K562 (cell line): ENCODE data around the gene CRYBG2. TPM values are rescaled to one million over a fixed set of nuclear protein-coding genes. Genes with fewer than 3 reads are reported as not detected.
A peak's percentile ranks its signal among the peaks of the same experiment; 100 is the strongest.

Experiments used
- ATAC-seq: fragments of 200-7000 bp; cut with Tn5 transposase; 3 replicates; pipeline ENCODE4 v1.9.1; 2020; ENCODE audit warnings: moderate library complexity
- BruUV-seq: library from RNA; stranded (reverse); fragments of 400-500 nt; replicated peaks from 2 replicates; lab custom pipeline; 2021; lab: Mats Ljungman, UMichigan
- CTCF ChIA-PET: fragments of 300-600 bp; formaldehyde crosslinking; extraction: SDS; loops from one replicate; lab custom pipeline; 2021; ENCODE audit warnings: low intra/inter-chr PET ratio; lab: Yijun Ruan, JAX
- POLR2A ChIA-PET: fragments of 300-600, 350-650 bp; sonication (Branson Sonifier 250); formaldehyde crosslinking; extraction: SDS; loops from one replicate; lab custom pipeline; 2021; ENCODE audit warnings: antibody characterized with exemption, inconsistent platforms; lab: Yijun Ruan, JAX
- DNase-seq, 4 experiments: peaks; one replicate each; pipeline versions ENCODE4 v3.0.0 to v3.0.0-alpha.2; 2011 to 2018; ENCODE audit warnings: low spot score in 3 of 4, mixed read lengths in 3 of 4; ENCODE audit errors: extremely low read depth in 1 of 4
- FAIRE-seq: peaks from 2 replicates; lab custom pipeline; 2011; peaks lifted over from hg19 to GRCh38; lab: Jason Lieb, UNC
- H2AFZ ChIP-seq: 2 replicates; pipeline ENCODE4 v1.6.0; 2011; ENCODE audit warnings: low read depth, low read length, control low read depth, inconsistent platforms
- H3K27ac ChIP-seq: fragments of 200-600 bp; 3 replicates; pipeline ENCODE4 v1.8.0; 2011; ENCODE audit warnings: low read depth, mild to moderate bottlenecking, control low read depth, inconsistent platforms, low read length, moderate library complexity, mixed read lengths; ENCODE audit errors: extremely low read depth
- H3K27me3 ChIP-seq, 2 experiments: fragments of 300-600 bp in 1 of 2; 2 replicates in 1 of 2; 3 replicates in 1 of 2; pipeline versions ENCODE4 v1.6.0 to v1.8.0; 2011; ENCODE audit warnings: inconsistent platforms in 2 of 2, low read length in 2 of 2, mild to moderate bottlenecking in 1 of 2, mixed read lengths in 1 of 2, moderate library complexity in 1 of 2; ENCODE audit not compliant: control insufficient read depth in 2 of 2, insufficient read depth in 2 of 2
- H3K36me3 ChIP-seq: fragments of 300-600 bp; 3 replicates; pipeline ENCODE4 v1.8.0; 2011; ENCODE audit warnings: mild to moderate bottlenecking, low read length, inconsistent platforms; ENCODE audit not compliant: control insufficient read depth, insufficient read depth
- H3K4me1 ChIP-seq, 2 experiments: fragments of 200-600 bp in 1 of 2; replicated peaks in 1 of 2; 2 replicates in 1 of 2; 3 replicates in 1 of 2; pipeline versions ENCODE4 v1.5.1 to v1.8.0; 2011; ENCODE audit warnings: inconsistent platforms in 2 of 2, low read length in 2 of 2, mild to moderate bottlenecking in 1 of 2, mixed read lengths in 1 of 2, moderate library complexity in 1 of 2; ENCODE audit not compliant: control insufficient read depth in 2 of 2, insufficient read depth in 2 of 2
- H3K4me2 ChIP-seq: 2 replicates; pipeline ENCODE4 v1.6.1; 2011; ENCODE audit warnings: low read length, control low read depth, inconsistent platforms, mixed read lengths; ENCODE audit not compliant: insufficient read depth
- H3K4me3 ChIP-seq: fragments of 200-600 bp; sonication (generic), shearing (Covaris generic); 2 replicates; pipeline ENCODE4 v1.5.1; 2016; ENCODE audit warnings: control low read depth, inconsistent platforms
- H3K79me2 ChIP-seq: fragments of 200-600 bp; 3 replicates; pipeline ENCODE4 v1.8.0; 2011; ENCODE audit warnings: low read length, inconsistent platforms; ENCODE audit not compliant: control insufficient read depth, insufficient read depth
- H3K9ac ChIP-seq, 2 experiments: 2 replicates each; pipeline versions ENCODE4 v1.6.0 to v1.6.1; 2011; ENCODE audit warnings: low read depth in 2 of 2, low read length in 2 of 2, control low read depth in 1 of 2, inconsistent platforms in 1 of 2, mild to moderate bottlenecking in 1 of 2, mixed read lengths in 1 of 2; ENCODE audit not compliant: insufficient read depth in 1 of 2
- H3K9me1 ChIP-seq: one replicate; pipeline ENCODE4 v1.6.0; 2011; ENCODE audit warnings: inconsistent platforms, mild to moderate bottlenecking, low read length, moderate library complexity; ENCODE audit not compliant: control insufficient read depth, insufficient read depth
- H3K9me3 ChIP-seq: replicated peaks from 2 replicates; pipeline ENCODE4 v1.5.1; 2011; ENCODE audit warnings: low read depth, low read length, inconsistent platforms; ENCODE audit not compliant: control insufficient read depth, insufficient read depth
- H4K20me1 ChIP-seq: replicated peaks from 2 replicates; pipeline ENCODE4 v1.6.1; 2011; ENCODE audit warnings: low read length, inconsistent platforms, mixed read lengths; ENCODE audit not compliant: control insufficient read depth, insufficient read depth
- ADNP ChIP-seq: fragments of 200-800 bp; sonication (Bioruptor generic); IDR thresholded peaks from 2 replicates; pipeline ENCODE4 v1.6.1; 2016; ENCODE audit warnings: missing genetic modification characterization, missing compliant biosample characterization
- ASH1L ChIP-seq: fragments of 450-650 bp; IDR thresholded peaks from 2 replicates; pipeline ENCODE4 v1.6.1; 2018; ENCODE audit warnings: borderline replicate concordance, mild to moderate bottlenecking, low read depth; ENCODE audit not compliant: partially characterized antibody
- BCOR ChIP-seq: fragments of 450-650 bp; IDR thresholded peaks from 2 replicates; pipeline ENCODE4 v1.6.1; 2016
- CBFA2T2 ChIP-seq: fragments of 450-650 bp; conservative IDR thresholded peaks from 2 replicates; pipeline ENCODE4 v1.6.1; 2017; ENCODE audit warnings: mild to moderate bottlenecking
- CHCHD3 ChIP-seq: fragments of 250-450 bp; sonication (Bioruptor Pico); IDR thresholded peaks from 2 replicates; pipeline ENCODE4 v2.1.2; 2022; ENCODE audit warnings: mild to moderate bottlenecking
- ETS2 ChIP-seq: IDR thresholded peaks from 2 replicates; pipeline ENCODE4 v1.6.1; 2016; ENCODE audit warnings: borderline replicate concordance, missing genetic modification characterization, mild to moderate bottlenecking, moderate library complexity, missing compliant biosample characterization; ENCODE audit not compliant: poor library complexity, severe bottlenecking
- HOXB6 ChIP-seq: fragments of 250-450 bp; sonication (Bioruptor Pico); IDR thresholded peaks from 2 replicates; pipeline ENCODE4 v1.5.1; 2022; ENCODE audit warnings: mild to moderate bottlenecking, borderline replicate concordance
- ILK ChIP-seq: fragments of 450-650 bp; IDR thresholded peaks from 2 replicates; pipeline ENCODE4 v1.6.1; 2016; ENCODE audit warnings: missing genetic modification characterization, low read depth, mild to moderate bottlenecking, missing compliant biosample characterization, moderate library complexity, borderline replicate concordance
- JUN ChIP-seq, 2 experiments: sonication (generic) in 1 of 2; formaldehyde crosslinking in 1 of 2; IDR thresholded peaks; 2 replicates each; pipeline versions ENCODE4 v1.6.1 to v1.8.0; 2012 to 2022; ENCODE audit warnings: borderline replicate concordance in 2 of 2, mild to moderate bottlenecking in 2 of 2, improper control_type of control experiment in 1 of 2, low read depth in 1 of 2, low read length in 1 of 2, missing genetic modification reagents in 1 of 2
- KDM1A ChIP-seq, 2 experiments: fragments of 450-650 bp; IDR thresholded peaks; 2 replicates each; pipeline ENCODE4 v1.6.1; 2016; ENCODE audit warnings: mild to moderate bottlenecking in 2 of 2
- LCOR ChIP-seq: sonication (generic); formaldehyde crosslinking; IDR thresholded peaks from 2 replicates; pipeline ENCODE4 v1.8.0; 2022; ENCODE audit warnings: mild to moderate bottlenecking, missing genetic modification reagents
- NFXL1 ChIP-seq: fragments of 450-650 bp; formaldehyde crosslinking; IDR thresholded peaks from 2 replicates; pipeline ENCODE4 v1.4.0; 2021; ENCODE audit warnings: mild to moderate bottlenecking
- NR3C1 ChIP-seq: sonication (generic); formaldehyde crosslinking; IDR thresholded peaks from 2 replicates; pipeline ENCODE4 v1.8.1; 2022; ENCODE audit warnings: missing genetic modification reagents
- POLR2A ChIP-seq: fragments of 450-650 bp; conservative IDR thresholded peaks from 2 replicates; pipeline ENCODE4 v1.6.1; 2016
- PTBP1 ChIP-seq: fragments of 200-400 bp; formaldehyde crosslinking; IDR thresholded peaks from 2 replicates; pipeline ENCODE4 v1.6.1; 2017; ENCODE audit warnings: low read depth, low read length
- RBM15 ChIP-seq: fragments of 200-400 bp; formaldehyde crosslinking; IDR thresholded peaks from 2 replicates; pipeline ENCODE4 v1.6.1; 2018; ENCODE audit warnings: mild to moderate bottlenecking, low read length, moderate library complexity; ENCODE audit not compliant: insufficient read depth
- RBM25 ChIP-seq: fragments of 200-400 bp; formaldehyde crosslinking; IDR thresholded peaks from 2 replicates; pipeline ENCODE4 v1.6.1; 2018; ENCODE audit warnings: low read length, low read depth, moderate library complexity; ENCODE audit not compliant: severe bottlenecking
- ZNF121 ChIP-seq: sonication (generic); formaldehyde crosslinking; conservative IDR thresholded peaks from 2 replicates; pipeline ENCODE4 v1.8.0; 2022; ENCODE audit warnings: missing genetic modification reagents
- ZNF23 ChIP-seq: fragments of 250-450 bp; sonication (Bioruptor Pico); IDR thresholded peaks from 2 replicates; pipeline ENCODE4 v1.4.0; 2020; ENCODE audit warnings: mild to moderate bottlenecking
- WGBS: fragments of 100-300 bp; shearing (Covaris generic); methylation state at CpG from one replicate; pipeline ENCODE4 v1.1.6; 2016; ENCODE audit warnings: low coverage, mixed read lengths; ENCODE audit not compliant: insufficient coverage; ENCODE audit errors: missing lambda C conversion rate; 5-methylcytosine and 5-hydroxymethylcytosine counted together
- in situ Hi-C: fragments of 300-500 bp; cut with MboI; formaldehyde crosslinking; loops from 4 replicates; pipeline ENCODE4 v1.15.0; 2018; ENCODE audit warnings: inconsistent platforms, mixed read lengths
- intact Hi-C: fragments of 100-400 bp; cut with micrococcal nuclease; formaldehyde crosslinking; loops from 2 replicates; pipeline ENCODE4 v1.14.2; 2022
- polyA plus RNA-seq, 8 experiments: library from polyadenylated mRNA; depleted of rRNA in 4 of 8; stranded (reverse) in 5 of 8; unstranded in 3 of 8; fragments of >200 nt; fragmentation: Nextera tagmentation in 2 of 8; fragmentation: Illumina TruSeq in 1 of 8; extraction: Ambion mirVana in 2 of 8; extraction: Trizol in 1 of 8; gene quantifications; 2 replicates each; pipeline versions ENCODE4 v1.2.1 to v1.2.3, GENCODE V29; 2011 to 2014; ENCODE audit warnings: inconsistent platforms in 1 of 8, missing spikeins in 1 of 8
- total RNA-seq, 7 experiments: library from RNA; depleted of rRNA in 6 of 7; stranded (reverse); fragments of >200 nt in 6 of 7; fragmentation: Illumina TruSeq in 2 of 7; extraction: Trizol in 2 of 7; gene quantifications; 2 replicates each; pipeline versions ENCODE4 v1.2.1 to v1.2.3, GENCODE V29; 2011 to 2021; ENCODE audit warnings: low replicate concordance in 1 of 7
- TF ChIP-seq, protein P1 (sequence below): fragments of 250-450 bp; sonication (Bioruptor Pico); IDR thresholded peaks from 2 replicates; pipeline ENCODE4 v1.4.0; 2020; ENCODE audit warnings: mild to moderate bottlenecking, moderate library complexity, borderline replicate concordance
- TF ChIP-seq, protein P2 (sequence below), 3 experiments: fragments of 200-800 bp in 1 of 3; sonication (Bioruptor generic) in 1 of 3; sonication (generic) in 1 of 3; formaldehyde crosslinking in 1 of 3; IDR thresholded peaks; 2 replicates each; pipeline versions ENCODE4 v1.6.1 to v1.8.0; 2016 to 2022; ENCODE audit warnings: mild to moderate bottlenecking in 2 of 3, missing compliant biosample characterization in 2 of 3, missing genetic modification characterization in 2 of 3, missing genetic modification reagents in 1 of 3

The CRYBG2 gene
- total and polyA plus RNA-seq, 9 of the 15 experiments (the other 6 are each of a cell fraction or from before 2014, with no cell fraction given), result 0.39 to 8.5 (median 3.7) TPM

DNA sequence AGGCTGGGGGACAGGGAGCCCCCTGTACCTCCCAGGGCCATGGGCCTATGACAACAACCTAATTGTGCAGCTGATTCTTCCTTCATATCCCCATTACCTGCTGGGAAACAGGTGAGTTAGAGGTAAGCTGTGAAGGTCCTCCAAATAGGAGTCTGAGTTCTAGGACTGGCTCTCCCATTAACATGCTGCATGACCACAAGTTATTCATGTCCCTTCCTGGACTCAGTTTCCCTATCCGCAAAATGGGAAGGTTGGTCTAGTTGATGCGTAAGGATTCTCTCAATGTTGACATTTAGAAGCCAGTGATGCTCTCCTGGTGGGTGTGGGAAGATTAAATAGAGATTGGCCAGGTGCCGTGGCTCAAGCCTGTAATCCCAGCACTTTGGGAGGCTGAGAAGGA, 14.6 kb upstream of the CRYBG2 start:
- in situ Hi-C loops, result no loop called here
- Histone ChIP-seq H3K9me3 (peaks cover 4% of the 10 kb centered on the region; the same call in 1 of the 2 replicates), H3K4me1 (peaks cover 0 to 9% of the 10 kb centered on the region in 2 experiments; a peak in 3 of 5 replicates), H3K9ac (no peak overlapping the region), H3K4me2 (no peak overlapping the region), H4K20me1 (no peaks in the 10 kb centered on the region), H2AFZ (no peak overlapping the region), H3K27ac (no peak overlapping the region), H3K36me3 (no peaks in the 10 kb centered on the region), H3K9me1 (no peaks in the 10 kb centered on the region), H3K79me2 (no peaks in the 10 kb centered on the region), H3K4me3 (no peak overlapping the region), H3K27me3 (no peaks in the 10 kb centered on the region)
- no peak for ATAC-seq
- POLR2A ChIA-PET, result interaction anchor here (1.1 kb wide), 1 partner anchor 8 kb away, joined by 3 read pairs; no protein-coding TSS in a partner anchor
- DNase-seq, result no peak
- no peak for FAIRE-seq
- CTCF ChIA-PET, result no interaction called here
- intact Hi-C loops, result loop anchor here (1.0 kb wide), 1 partner anchor 23 kb away; no protein-coding TSS in a partner anchor
- BruUV-seq, result no TSS peak
- WGBS, result 64% methylated on average over 3 of the region's 3 CpGs
- TF ChIP-seq POLR2A, result no peak
- TF ChIP-seq ADNP, result 0 out of 2 replicates have a peak, but pooled peaks have one; percentile 25
- no peak for TF ChIP-seq JUN (IDR thresholded peaks at IDR 0.05; ENCODE audit: borderline replicate concordance, low read depth, low read length)
- TF ChIP-seq JUN (CRISPR knock-in tag; IDR thresholded peaks at IDR 0.05; ENCODE audit: borderline replicate concordance), result no peak
- no peak for TF ChIP-seq LCOR (CRISPR knock-in tag)
- no peak for TF ChIP-seq RBM15
- no peak for TF ChIP-seq ETS2 (tag)
- peak in 1 of 2 experiments; percentile 31; a peak in 1 of 4 replicates for TF ChIP-seq KDM1A (IDR thresholded peaks at IDR 0.05)
- TF ChIP-seq, protein P1, sequence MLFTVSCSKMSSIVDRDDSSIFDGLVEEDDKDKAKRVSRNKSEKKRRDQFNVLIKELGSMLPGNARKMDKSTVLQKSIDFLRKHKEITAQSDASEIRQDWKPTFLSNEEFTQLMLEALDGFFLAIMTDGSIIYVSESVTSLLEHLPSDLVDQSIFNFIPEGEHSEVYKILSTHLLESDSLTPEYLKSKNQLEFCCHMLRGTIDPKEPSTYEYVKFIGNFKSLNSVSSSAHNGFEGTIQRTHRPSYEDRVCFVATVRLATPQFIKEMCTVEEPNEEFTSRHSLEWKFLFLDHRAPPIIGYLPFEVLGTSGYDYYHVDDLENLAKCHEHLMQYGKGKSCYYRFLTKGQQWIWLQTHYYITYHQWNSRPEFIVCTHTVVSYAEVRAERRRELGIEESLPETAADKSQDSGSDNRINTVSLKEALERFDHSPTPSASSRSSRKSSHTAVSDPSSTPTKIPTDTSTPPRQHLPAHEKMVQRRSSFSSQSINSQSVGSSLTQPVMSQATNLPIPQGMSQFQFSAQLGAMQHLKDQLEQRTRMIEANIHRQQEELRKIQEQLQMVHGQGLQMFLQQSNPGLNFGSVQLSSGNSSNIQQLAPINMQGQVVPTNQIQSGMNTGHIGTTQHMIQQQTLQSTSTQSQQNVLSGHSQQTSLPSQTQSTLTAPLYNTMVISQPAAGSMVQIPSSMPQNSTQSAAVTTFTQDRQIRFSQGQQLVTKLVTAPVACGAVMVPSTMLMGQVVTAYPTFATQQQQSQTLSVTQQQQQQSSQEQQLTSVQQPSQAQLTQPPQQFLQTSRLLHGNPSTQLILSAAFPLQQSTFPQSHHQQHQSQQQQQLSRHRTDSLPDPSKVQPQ (CRISPR knock-in tag), result no peak
- no peak for TF ChIP-seq PTBP1
- TF ChIP-seq, protein P2, sequence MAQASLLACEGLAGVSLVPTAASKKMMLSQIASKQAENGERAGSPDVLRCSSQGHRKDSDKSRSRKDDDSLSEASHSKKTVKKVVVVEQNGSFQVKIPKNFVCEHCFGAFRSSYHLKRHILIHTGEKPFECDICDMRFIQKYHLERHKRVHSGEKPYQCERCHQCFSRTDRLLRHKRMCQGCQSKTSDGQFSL (CRISPR knock-in tag; IDR thresholded peaks at IDR 0.05), result no peak
- TF ChIP-seq, protein P2 (tag; IDR thresholded peaks at IDR 0.05), result no peak
- no peak for TF ChIP-seq ASH1L
- no peak for TF ChIP-seq NFXL1 (CRISPR knock-in tag)
- peak; percentile 62 for TF ChIP-seq RBM25
- TF ChIP-seq ILK (tag), result no peak
- no peak for TF ChIP-seq ZNF23 (CRISPR knock-in tag)
- no peak for TF ChIP-seq CHCHD3
- peak; percentile 77 for TF ChIP-seq BCOR
- no peak for TF ChIP-seq NR3C1 (CRISPR knock-in tag)
- peak; percentile 58 for TF ChIP-seq ZNF121
- no peak for TF ChIP-seq CBFA2T2
- no peak for TF ChIP-seq HOXB6 (CRISPR knock-in tag)
